GM19238 (cell line): ENCODE results near the gene FAM20B.
"Not testable (repeated sequence)": the region's sequence is repeated elsewhere in the genome, so short reads cannot be mapped to it uniquely, and the experiment has no call there.

Source experiments
- DNase-seq: peaks from one replicate; pipeline ENCODE4 v3.0.0; 2011; ENCODE audit warnings: low spot score; ENCODE audit not compliant: insufficient read length

Gene FAM20B, protein sequence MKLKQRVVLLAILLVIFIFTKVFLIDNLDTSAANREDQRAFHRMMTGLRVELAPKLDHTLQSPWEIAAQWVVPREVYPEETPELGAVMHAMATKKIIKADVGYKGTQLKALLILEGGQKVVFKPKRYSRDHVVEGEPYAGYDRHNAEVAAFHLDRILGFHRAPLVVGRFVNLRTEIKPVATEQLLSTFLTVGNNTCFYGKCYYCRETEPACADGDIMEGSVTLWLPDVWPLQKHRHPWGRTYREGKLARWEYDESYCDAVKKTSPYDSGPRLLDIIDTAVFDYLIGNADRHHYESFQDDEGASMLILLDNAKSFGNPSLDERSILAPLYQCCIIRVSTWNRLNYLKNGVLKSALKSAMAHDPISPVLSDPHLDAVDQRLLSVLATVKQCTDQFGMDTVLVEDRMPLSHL

GRCh38 chr1:179025125-179025974, at the start of gene FAM20B:
TSS of gene FAM20B (plus strand) at chr1:179025894. CDS start at chr1:179043848, 17,954 bp downstream.
- DNase-seq: peak; percentile 96

DNA sequence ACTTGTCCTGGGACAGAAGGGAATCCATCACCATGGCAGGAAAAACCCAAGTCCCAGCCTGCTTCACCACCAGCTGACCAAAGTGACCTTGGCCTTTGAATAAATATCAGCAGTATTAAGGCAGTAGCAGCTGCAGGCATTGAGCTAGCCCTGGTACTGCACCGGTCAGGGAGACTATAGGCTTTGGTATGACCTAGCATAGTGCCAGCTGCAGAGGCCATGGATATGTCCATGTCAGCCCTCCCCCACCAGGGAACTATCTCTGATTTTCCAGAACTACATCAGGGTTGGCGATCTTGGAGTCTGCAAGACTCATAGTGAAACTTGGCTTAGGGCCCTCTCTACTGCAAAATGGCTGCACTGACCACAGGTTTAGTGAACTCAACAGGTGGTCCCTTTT, 49.2 kb upstream of the FAM20B start:
- no peak for DNase-seq

- DNase-seq: no peak
These were observed 39.5 kb upstream of the FAM20B start for GRCh38 chr1:178986204-178986603.

DNA sequence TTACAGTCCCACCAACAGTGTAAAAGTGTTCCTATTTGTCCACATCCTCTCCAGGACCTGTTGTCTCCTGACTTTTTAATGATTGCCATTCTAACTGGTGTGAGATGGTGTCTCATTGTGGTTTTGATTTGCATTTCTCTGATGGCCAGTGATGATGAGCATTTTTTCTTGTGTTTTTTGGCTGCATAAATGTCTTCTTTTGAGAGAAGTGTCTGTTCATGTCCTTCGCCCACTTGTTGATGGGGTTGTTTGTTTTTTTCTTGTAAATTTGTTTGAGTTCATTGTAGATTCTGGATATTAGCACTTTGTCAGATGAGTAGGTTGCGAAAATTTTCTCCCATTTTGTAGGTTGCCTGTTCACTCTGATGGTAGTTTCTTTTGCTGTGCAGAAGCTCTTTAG, 37.5 kb upstream of the FAM20B start:
- DNase-seq: not testable (repeated sequence)

- no peak for DNase-seq
These were observed 32.1 kb upstream of the FAM20B start for GRCh38 chr1:178993559-178993958.

DNA sequence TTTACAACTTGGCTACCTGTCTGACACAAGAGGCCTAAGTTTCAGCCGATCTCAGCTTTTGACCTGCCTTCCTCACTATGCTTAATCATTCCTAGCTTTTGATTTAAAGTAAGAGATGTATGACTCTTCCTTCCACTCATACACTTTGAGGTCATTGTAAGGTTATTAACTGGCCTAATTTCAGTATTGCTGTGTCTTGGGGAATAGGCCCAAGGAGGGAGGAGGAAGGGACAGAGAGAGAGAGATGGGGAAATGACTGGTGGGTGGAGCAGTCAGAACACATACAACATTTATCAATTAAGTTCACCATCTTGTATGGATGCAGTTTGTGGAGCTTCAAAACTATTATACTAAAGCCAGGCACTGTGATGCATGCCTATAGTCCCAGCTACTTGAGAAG, 28.3 kb upstream of the FAM20B start:
- no peak for DNase-seq

DNA sequence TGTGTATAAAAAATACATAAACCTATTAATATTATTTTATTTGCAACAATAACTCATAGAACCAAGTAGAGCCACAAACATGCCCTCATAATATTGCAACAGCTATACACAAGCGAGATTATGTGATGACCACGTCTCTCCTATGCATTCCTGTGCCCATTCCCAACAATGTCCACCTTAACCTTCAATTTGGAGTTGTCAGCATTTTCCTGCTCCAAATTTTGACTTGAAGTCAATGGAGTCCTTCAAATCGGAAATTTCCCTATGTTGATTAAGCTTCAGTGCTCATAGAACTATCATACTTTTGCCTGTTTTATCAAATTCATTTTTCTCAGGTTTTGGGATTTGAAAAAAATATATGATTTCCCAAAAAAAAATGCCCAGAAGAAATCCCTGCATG, 27.4 kb upstream of the FAM20B start:
- DNase-seq: no peak

DNA sequence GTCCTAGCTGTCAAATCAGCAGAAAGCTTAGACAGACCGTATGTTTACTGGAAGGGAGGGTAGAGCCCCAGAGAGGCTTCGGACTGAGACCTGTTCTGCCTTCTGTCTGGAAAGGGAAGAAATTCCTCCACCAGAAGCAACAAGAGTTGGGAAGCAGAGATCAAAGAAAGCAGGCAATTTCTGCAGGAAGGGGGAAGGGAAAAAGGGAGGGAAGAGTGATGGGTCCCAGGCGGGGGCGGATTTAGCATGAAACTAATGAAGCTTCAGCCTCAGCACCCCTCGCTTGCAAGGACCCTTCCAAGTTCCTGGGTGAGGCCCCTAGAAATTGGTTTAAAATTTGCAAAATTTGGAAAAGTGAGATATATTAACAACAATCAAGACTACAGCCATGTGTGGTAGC, 26.6 kb upstream of the FAM20B start:
- DNase-seq: no peak

DNA sequence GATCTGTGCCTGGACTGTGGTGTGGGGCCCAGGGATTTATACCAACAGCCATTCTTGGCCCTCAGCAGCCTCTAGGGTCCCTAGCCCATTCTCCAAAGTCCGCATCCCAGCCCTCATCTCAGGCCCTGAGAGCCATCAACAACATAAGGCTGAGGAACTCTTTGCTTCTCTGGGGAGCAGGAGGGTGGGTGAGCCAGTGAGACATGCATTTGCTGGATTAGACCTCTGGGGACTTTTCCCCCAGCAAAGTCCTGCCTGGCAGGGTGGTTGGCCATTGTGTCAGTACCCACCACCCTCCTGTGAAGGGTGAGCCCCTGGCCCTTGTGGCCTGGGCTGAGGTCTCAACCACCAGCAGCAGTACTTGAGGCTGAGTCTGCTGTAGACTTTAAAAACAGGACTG, 24.2 kb upstream of the FAM20B start:
- no peak for DNase-seq

- DNase-seq: not testable (repeated sequence)
These were observed 23.6 kb upstream of the FAM20B start for GRCh38 chr1:179002064-179002463.

DNA sequence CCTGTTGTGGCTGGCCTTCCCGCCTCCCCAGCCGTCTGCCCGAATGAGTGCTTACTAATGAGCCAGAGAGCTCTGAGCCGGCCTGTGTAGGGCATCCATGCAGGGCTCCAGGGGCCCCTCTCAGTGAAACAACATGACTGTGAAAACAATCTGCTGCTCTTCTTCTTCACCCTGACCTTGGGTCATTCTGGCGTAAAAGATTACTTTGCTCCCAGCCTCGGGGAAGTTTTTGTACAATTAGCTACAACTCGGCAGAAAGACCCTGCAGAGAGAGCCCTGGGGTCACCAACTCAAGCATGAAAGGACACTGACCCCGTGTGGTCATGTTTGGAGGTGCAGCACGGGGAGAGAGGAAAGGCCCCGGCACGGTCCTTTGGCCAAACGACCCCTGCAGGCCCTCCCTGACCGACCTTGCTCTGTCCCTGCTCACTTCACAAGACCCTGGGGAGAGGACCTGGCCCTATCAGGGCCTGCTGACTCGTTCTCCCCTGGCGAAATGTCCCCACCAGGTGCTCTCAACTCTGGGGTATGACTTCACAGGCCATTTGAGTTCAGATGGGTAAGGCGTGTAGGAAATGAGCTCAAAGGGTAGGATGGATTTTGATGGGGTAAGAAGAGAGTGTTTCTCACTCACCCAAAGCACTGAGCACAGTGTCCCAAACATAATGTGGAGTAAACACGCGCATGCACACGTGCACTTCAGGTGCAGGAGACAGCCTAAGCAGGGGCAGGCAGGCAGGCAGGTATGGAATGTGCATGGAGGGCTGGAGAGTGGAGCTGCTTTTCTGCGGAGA, 22.9 kb upstream of the FAM20B start:
- peak; percentile 34 for DNase-seq

GRCh38 chr1:179003512-179004066, 22.1 kb upstream of the FAM20B start:
- no peak for DNase-seq

GRCh38 chr1:179007233-179007632, 18.5 kb upstream of the FAM20B start:
- DNase-seq: no peak

- DNase-seq: no peak
These were observed 15.0 kb upstream of the FAM20B start for GRCh38 chr1:179010671-179011070.

DNA sequence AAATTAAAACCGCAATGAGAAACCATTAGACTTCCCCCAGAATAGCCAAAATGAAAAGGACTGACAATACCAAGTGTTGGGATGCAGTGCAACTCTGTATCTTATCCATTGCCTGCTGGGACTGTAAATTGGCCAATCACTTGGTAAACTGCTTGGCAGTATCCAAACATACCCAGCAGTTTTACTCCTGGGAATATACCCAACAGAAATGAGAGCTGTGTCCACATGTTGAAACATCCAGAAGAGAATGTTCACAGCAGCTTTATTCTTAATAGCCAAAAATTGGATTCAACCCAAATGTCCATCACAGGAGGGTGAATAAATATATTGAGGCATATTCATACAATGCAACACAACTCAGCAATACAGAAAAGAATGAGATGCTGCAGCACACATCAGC, 13.7 kb upstream of the FAM20B start:
- DNase-seq: no peak

DNA sequence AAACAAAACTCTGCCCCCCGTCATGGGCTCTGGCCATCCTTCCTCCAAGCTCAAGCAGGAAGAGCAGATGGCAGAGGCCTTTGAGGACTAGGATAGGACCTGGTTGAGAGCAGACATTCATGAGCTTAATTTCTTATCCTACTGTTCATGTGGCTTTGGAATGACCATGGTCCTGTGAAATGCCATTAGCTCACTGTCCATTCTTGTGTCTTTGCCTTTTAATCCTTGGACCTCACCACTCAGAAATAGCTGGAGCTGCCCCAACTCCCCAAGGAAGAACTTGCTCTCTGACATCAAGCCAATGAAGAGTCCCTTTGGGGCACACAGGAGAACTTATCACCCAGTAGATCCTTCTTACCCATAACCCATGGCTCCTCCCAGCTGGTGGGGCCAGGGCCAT, 11.6 kb upstream of the FAM20B start:
- no peak for DNase-seq

DNA sequence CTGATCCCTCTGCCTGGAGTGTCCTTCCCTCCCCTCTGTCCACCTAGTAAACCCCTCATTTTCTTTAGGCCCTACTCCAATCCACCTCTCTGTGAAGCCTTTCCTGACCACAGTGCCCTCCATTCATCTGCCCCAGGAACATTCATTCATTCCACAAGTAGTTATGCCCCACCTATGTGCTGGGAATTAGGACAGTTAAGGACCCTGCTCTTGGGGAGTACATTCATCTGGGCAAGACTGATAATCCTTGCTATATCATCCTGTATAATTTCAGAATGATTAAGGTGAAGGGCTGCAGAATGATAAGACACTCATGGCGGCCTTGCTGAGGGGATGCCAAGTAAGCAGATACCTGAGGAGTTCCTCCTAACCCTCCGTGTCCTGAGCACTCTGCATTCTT, 10.3 kb upstream of the FAM20B start:
- no peak for DNase-seq

- DNase-seq: no peak
These were observed 8.8 kb upstream of the FAM20B start for GRCh38 chr1:179016706-179017382.

DNA sequence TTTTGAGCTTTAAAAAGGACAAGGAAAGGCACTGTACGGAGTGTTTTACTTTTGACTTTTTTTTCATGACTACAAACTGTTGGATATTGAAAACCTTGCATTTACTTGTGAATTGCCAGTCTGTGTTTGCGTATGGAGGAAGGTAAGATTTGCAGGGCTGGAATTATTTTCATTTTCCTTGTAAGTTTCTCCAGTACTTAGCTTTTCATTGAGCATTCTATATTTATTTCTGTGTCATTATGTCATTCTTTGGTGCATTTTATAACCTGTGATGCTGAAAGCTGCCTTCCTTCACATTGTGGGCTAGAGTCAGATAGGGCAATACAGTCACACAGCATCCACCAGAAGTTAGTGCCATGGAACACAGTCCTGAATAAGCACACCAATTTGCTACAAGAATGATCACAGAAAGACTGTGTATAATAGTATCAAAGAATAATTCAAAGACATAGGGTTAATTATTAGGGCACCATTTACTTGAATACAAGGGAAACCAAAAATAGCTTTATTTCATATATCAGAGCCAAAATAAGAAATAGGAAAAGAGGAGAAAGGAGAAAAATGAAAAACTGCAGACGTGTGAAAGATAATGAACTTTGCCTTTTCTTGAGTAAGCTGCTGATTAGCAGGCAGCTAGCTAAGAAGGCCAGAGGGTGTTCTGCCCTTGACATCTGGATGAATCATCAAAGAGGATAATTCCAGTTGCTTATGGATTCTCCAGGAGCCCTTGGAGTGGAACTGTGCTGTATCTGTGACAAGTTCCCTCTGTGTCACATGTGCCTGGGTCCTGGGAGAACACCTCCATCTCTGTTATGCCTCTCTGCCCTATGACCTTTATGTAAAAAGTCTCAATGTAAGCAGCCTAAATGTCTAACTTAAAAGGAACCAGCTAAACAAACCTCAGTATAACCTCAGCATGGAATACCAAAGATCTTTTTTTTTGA, 8.0 kb upstream of the FAM20B start:
- no peak for DNase-seq

DNA sequence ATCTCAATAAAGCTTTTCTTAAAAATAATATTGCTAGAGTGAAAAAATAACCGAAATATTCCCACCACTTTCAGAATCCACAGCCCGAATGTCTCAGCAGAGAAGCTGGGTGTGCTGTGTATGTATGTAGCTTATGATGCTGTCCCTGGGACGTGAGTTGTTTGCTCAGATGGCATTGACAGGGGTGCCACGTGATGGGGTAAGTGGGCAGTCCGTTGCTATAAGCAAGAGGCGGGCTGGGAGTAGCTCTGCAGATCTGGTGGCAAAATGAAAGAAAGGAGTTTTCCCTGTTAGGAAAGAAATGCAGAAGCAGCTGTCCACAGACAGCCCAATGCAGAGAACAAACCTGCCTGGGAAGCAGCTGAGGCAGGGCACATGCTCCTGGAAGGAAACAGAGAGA, 3.8 kb upstream of the FAM20B start:
- DNase-seq: no peak
